Right atrium auricular region (tissue), 2 donors: Measurements from ENCODE around the gene ZBTB7C. TPM values are rescaled to one million over a fixed set of nuclear protein-coding genes. Genes with fewer than 3 reads are reported as not detected.
A peak's percentile ranks its signal among the peaks of the same experiment; 100 is the strongest.

Experiments
- DNase-seq: peaks from one replicate; pipeline ENCODE4 v3.0.0-alpha.2; 2019; ENCODE audit warnings: low spot score
- H3K27ac ChIP-seq, 2 donors: fragments of 200-600 bp; sonication (generic); 1 replicate in 1 of 2; 2 replicates in 1 of 2; pipeline ENCODE4 v1.5.1; 2016 to 2019
- H3K27me3 ChIP-seq, 2 donors: fragments of 200-600 bp; sonication (generic); one replicate each; pipeline versions ENCODE4 v1.5.1 to v1.6.0; 2017 to 2019
- H3K36me3 ChIP-seq: fragments of 200-600 bp; sonication (generic); one replicate; pipeline ENCODE4 v1.5.1; 2016
- H3K4me1 ChIP-seq, 2 donors: fragments of 200-600 bp; sonication (generic); one replicate each; pipeline versions ENCODE4 v1.5.1 to v1.6.0; 2017 to 2019
- H3K4me3 ChIP-seq, 2 donors: fragments of 200-600 bp; sonication (generic); 1 replicate in 1 of 2; 2 replicates in 1 of 2; pipeline ENCODE4 v1.5.1; 2017 to 2019; ENCODE audit warnings: mild to moderate bottlenecking in 1 of 2, moderate library complexity in 1 of 2
- H3K9me3 ChIP-seq, 2 donors: fragments of 200-600 bp; sonication (generic); one replicate each; pipeline ENCODE4 v1.5.1; 2019
- CTCF ChIP-seq, 2 donors: fragments of 200-600 bp; sonication (generic); IDR thresholded peaks; one replicate each; pipeline ENCODE4 v1.5.1; 2019; ENCODE audit warnings: antibody characterized with exemption in 2 of 2
- total RNA-seq, 2 donors: library from RNA; depleted of rRNA; stranded (reverse); fragments of >200 nt; gene quantifications; one replicate each; pipeline ENCODE4 v1.1.0, GENCODE V29; 2016

ZBTB7C gene
- total RNA-seq, 2 donors from 2014 or later: 1.8 to 7.7 TPM

DNA sequence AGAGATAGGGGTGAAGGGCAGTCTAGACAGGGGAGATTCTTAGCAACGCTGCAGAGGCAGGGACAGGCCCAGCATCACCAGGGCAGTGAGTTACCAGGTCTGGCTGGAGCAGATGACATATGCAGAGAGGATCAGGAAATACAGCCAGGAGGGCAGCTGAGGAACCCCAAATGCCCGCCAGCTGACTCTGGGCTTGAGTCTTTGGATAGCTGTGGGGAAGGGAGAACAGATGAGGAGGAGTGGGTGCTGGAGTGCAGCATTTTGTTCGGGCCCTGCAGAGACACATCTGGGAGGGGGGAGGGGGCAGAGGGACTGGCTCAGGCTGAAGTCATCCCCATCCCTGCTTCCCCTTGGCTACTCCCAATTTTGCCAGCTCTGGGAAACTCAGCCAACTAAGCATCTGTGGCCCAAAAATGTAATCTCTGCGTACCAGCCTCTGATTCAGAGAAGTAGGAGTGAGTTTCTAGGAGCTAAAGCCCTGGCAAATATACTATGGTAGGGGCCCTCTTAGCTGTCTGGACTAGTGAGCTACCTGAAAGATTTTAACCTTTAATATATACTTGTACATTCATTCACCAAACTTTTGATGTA lies 214.5 kb downstream of the ZBTB7C start:
- H3K4me3 ChIP-seq: no peak overlapping the region
- peaks cover 0 to 15% of the 10 kb centered on the region in 2 donors for H3K4me1 ChIP-seq
- H3K9me3 ChIP-seq: no peaks in the 10 kb centered on the region
- no peaks in the 10 kb centered on the region for H3K36me3 ChIP-seq
- DNase-seq: no peak
- no peak overlapping the region for H3K27ac ChIP-seq
- no peaks in the 10 kb centered on the region for H3K27me3 ChIP-seq
- TF ChIP-seq CTCF (IDR thresholded peaks at IDR 0.05): no peak

DNA sequence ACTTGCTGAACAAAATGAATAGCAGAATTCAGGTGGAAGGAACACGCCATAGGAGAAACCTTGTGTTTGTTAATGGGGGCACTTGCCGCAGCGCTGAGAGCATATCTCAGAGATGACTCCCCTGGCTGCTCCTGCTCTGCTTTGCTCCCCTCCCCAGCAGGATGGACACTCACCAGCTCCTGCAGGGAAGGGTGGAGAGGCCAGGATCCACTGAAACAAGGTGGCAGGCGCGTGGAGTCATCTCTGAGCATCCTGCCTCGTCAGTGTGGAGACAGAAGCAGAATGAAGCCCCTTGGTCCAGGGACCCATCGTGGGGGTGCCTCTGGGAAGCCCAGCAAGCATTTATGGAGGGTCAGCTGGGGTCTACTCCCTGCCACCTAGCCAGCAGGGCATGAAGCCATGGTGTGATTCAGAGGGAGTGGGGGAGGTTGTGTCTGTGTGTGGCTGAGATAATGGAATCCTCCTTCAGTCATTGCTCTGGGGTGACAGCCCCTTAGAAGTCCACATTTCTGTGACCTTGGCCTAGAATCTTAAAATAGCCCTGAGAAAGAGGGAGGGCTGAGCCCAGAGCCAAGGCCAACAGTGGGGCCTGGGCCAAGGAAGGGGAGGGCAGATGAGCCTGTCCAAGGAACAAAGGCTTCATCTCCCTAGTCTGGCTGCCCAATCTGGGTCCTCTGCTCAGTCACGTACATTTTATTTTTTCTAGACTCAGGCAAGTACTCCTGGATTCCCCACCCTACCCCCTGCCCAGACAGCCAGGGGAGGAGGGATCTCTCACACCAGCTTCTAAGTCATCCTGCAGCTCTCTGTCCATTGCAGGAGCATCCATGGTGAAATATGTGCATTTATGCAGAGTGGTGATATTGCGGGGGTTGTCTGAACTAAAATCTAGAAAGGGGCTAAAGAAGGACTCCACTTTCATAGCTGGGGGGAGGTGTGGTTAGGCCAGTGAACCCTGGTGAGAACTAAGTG lies 215.4 kb downstream of the ZBTB7C start:
- H3K27ac ChIP-seq: peak overlapping the region; percentile 26 to 63
- DNase-seq: no peak
- H3K4me1 ChIP-seq: peaks cover 0 to 15% of the 10 kb centered on the region in 2 donors
- TF ChIP-seq CTCF (IDR thresholded peaks at IDR 0.05): no peak
- H3K36me3 ChIP-seq: no peaks in the 10 kb centered on the region
- no peaks in the 10 kb centered on the region for H3K9me3 ChIP-seq
- no peaks in the 10 kb centered on the region for H3K27me3 ChIP-seq
- no peak overlapping the region for H3K4me3 ChIP-seq

DNA sequence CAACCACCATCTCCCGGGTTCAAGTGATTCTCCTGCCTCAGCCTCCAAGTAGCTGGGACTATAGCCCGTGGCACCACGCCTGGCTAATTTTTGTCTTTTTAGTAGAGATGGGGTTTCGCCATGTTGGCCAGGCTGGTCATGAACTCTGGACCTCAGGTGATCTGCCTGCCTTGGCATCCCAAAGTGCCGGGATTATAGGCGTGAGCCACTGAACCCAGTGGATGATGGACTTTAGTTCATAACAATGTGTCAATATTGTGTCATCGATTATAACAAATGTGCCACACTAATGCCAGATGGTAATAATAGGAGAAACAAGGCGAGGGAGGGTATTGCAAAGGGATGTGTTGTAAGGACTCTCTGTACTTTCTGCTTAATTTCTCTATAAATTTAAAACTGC lies 216.6 kb downstream of the ZBTB7C start:
- Histone ChIP-seq H3K9me3 (no peaks in the 10 kb centered on the region), H3K27ac (no peak overlapping the region), H3K27me3 (no peaks in the 10 kb centered on the region), H3K4me3 (no peak overlapping the region), H3K36me3 (no peaks in the 10 kb centered on the region), H3K4me1 (peaks cover 0 to 15% of the 10 kb centered on the region in 2 donors)
- no peak for TF ChIP-seq CTCF (IDR thresholded peaks at IDR 0.05)
- DNase-seq: no peak

DNA sequence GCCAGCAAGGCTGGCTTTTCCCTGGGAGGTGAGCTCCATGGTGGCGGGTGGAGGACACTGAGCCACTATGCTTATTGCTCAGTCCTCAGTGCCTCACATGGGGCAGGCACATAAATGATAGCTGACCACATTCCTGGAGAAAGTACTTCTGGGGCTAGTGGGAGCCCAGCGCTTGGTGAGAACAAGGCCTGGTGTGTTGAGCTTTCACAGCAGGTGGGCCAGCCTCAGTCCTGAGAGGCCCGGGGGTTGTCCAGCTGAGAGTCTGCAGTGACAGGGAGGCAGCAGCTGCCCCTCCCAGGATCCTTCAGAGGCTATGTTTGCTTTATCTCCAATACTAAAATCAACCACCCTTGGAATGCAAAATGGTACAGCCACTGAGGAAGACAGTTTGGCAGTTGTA lies 217.7 kb downstream of the ZBTB7C start:
- Histone ChIP-seq H3K9me3 (no peaks in the 10 kb centered on the region), H3K4me3 (no peak overlapping the region), H3K36me3 (no peaks in the 10 kb centered on the region), H3K27ac (no peak overlapping the region), H3K4me1 (peaks cover 0 to 20% of the 10 kb centered on the region in 2 donors), H3K27me3 (no peaks in the 10 kb centered on the region)
- no peak for TF ChIP-seq CTCF (IDR thresholded peaks at IDR 0.05)
- DNase-seq: no peak

DNA sequence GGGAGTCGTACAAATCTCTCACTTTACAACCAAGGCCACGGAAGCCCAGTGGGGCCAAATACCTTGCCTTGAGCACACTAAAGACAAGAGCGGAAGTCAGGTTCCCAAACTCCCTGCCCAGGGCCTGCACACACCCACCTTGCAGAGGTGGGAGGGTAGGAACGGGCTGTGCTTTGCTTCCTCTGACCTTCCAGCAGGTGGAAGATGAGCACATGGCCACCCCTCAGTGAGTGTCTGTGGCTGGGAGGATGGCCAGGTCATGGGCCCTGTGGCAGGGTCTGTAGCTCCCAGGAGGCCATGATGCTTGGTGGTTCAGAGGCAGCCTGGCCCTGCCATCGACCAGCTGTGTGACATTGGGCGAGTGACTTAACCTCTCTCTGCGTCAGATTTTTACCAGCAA lies 218.2 kb downstream of the ZBTB7C start:
- H3K36me3 ChIP-seq: no peaks in the 10 kb centered on the region

More for the DNA sequence above, 218.2 kb downstream of the ZBTB7C start:
- peaks cover 0 to 25% of the 10 kb centered on the region in 2 donors for H3K4me1 ChIP-seq
- no peaks in the 10 kb centered on the region for H3K27me3 ChIP-seq
- DNase-seq: no peak
- no peak overlapping the region for H3K4me3 ChIP-seq
- no peaks in the 10 kb centered on the region for H3K9me3 ChIP-seq
- H3K27ac ChIP-seq: no peak overlapping the region
- TF ChIP-seq CTCF (IDR thresholded peaks at IDR 0.05): no peak
